Right cardiac atrium (tissue), 5 donors: ENCODE data around the gene STPG4. TPM values are rescaled to one million over a fixed set of nuclear protein-coding genes. Genes with fewer than 3 reads are reported as not detected.
A peak's percentile ranks its signal among the peaks of the same experiment; 100 is the strongest.

Experiments
- ATAC-seq, 2 donors: fragments of 200-7000 bp; cut with Tn5 transposase; one replicate each; pipeline versions ENCODE4 v1.8.0 to v1.9.1; 2020; ENCODE audit warnings: moderate library complexity in 2 of 2, mild to moderate bottlenecking in 1 of 2
- DNase-seq, 3 donors: peaks; one replicate each; pipeline ENCODE4 v3.0.0-alpha.2; 2020
- H3K27ac ChIP-seq: one replicate; pipeline ENCODE4 v1.5.1; 2013; ENCODE audit warnings: mild to moderate bottlenecking, low read length, control low read depth, moderate library complexity
- H3K27me3 ChIP-seq: one replicate; pipeline ENCODE4 v1.6.1; 2013; ENCODE audit not compliant: control insufficient read depth, insufficient read depth
- H3K4me1 ChIP-seq: one replicate; pipeline ENCODE4 v1.6.1; 2013; ENCODE audit warnings: low read length; ENCODE audit not compliant: control insufficient read depth, insufficient read depth
- H3K4me3 ChIP-seq: one replicate; pipeline ENCODE4 v1.5.1; 2013; ENCODE audit warnings: low read length, control low read depth
- H3K9me3 ChIP-seq: one replicate; pipeline ENCODE4 v1.6.1; 2013; ENCODE audit warnings: low read length; ENCODE audit not compliant: control insufficient read depth
- WGBS: extraction: QIAGEN DNeasy Blood & Tissue Kit; methylation state at CpG from one replicate; pipeline ENCODE4 v1.1.7; 2013; 5-methylcytosine and 5-hydroxymethylcytosine counted together
- intact Hi-C, 4 donors: fragments of 100-400 bp; cut with DNase I; formaldehyde crosslinking; loops; one replicate each; pipeline versions ENCODE4 v1.11.0 to v1.14.0; 2022 to 2023
- long read RNA-seq, 4 donors: library from polyadenylated mRNA; unstranded; transcript quantifications; one replicate each; pipeline ENCODE4 v2.0.0, GENCODE V29; 2020 to 2021
- polyA plus RNA-seq: library from polyadenylated mRNA; stranded (reverse); fragments of 200-250 nt; gene quantifications from one replicate; pipeline ENCODE4 v1.2.3, GENCODE V29; 2013
- total RNA-seq, 4 donors: library from RNA; stranded (reverse); fragmentation: NEBNext Ultra II Directional; extraction: Animal tissue kit (Norgen Biotek cat#: 25700); gene quantifications; one replicate each; pipeline ENCODE4 v1.2.1, GENCODE V29; 2021
- donor health status: healthy with polysubstance abuse.
- donor health status: DM: no; HTN: yes; CAD: no.
- donor health status: DM: no; HTN: no; CAD: no.
- donor health status: DM: no; HTN: yes; CAD: no; lungs with severe emphysema.
- donor health status: DM: yes; HTN: yes; CAD: no.

The STPG4 gene
- under 1 TPM in 2 of 4 donors, not detected in 2; 0.20 to 0.29 TPM for total RNA-seq
- not detected for polyA plus RNA-seq
- long read RNA-seq, donor 1, partial matches to known transcripts = 0 of 3 reads
- long read RNA-seq, donor 1, other reads (novel, unspliced or antisense) = 3 of 3 reads
- long read RNA-seq, donor 2 = 0 reads
- long read RNA-seq, donor 3, partial matches to known transcripts = 0 of 1 reads
- long read RNA-seq, donor 3, other reads (novel, unspliced or antisense) = 1 of 1 reads
- long read RNA-seq, donor 4 = 0 reads

- Histone ChIP-seq H3K9me3 (no peaks in the 10 kb centered on the region), H3K4me1 (no peaks in the 10 kb centered on the region), H3K27ac (no peak within 1 kb of the TSS), H3K4me3 (no peak within 1 kb of the TSS), H3K27me3 (no peaks in the 10 kb centered on the region)
- WGBS = 84% methylated on average over 30 of the region's 30 CpGs
- DNase-seq (no peak), ATAC-seq (peak in 1 of 2 donors; percentile 25)
- intact Hi-C loops = no loop called here
These were observed at the start of gene STPG4 for GRCh38 chr2:47155091-47155876. STPG4 (minus strand) TSS chr2:47155308; CDS start chr2:47155251, 57 bp downstream.

- 71% methylated on average over 3 of the region's 3 CpGs for WGBS
- no peak for ATAC-seq
- Histone ChIP-seq H3K9me3 (no peaks in the 10 kb centered on the region), H3K27me3 (no peaks in the 10 kb centered on the region), H3K4me3 (no peak overlapping the region), H3K27ac (no peak overlapping the region), H3K4me1 (peaks cover 2% of the 10 kb centered on the region)
- intact Hi-C loops = no loop called here
- DNase-seq = no peak
These were observed 49.6 kb upstream of the STPG4 start for GRCh38 chr2:47204691-47205090.

- 87% methylated on average over 4 of the region's 4 CpGs for WGBS
- Histone ChIP-seq H3K9me3 (no peaks in the 10 kb centered on the region), H3K27ac (no peak overlapping the region), H3K4me3 (no peak overlapping the region), H3K4me1 (peaks cover 2% of the 10 kb centered on the region), H3K27me3 (no peaks in the 10 kb centered on the region)
- DNase-seq (no peak), ATAC-seq (no peak)
- intact Hi-C loops = no loop called here
These were observed 48.9 kb upstream of the STPG4 start for GRCh38 chr2:47203995-47204394.

- H3K27ac ChIP-seq = no peak overlapping the region
- no peaks in the 10 kb centered on the region for H3K27me3 ChIP-seq
- 84% methylated on average over 2 of the region's 2 CpGs for WGBS
- no peak for DNase-seq
- intact Hi-C loops = no loop called here
- H3K9me3 ChIP-seq = no peaks in the 10 kb centered on the region
- H3K4me1 ChIP-seq = peaks cover 2% of the 10 kb centered on the region
- no peak for ATAC-seq
- H3K4me3 ChIP-seq = no peak overlapping the region
These were observed 46.1 kb upstream of the STPG4 start for GRCh38 chr2:47201224-47201623.

- Histone ChIP-seq H3K4me1 (peaks cover 1% of the 10 kb centered on the region), H3K4me3 (no peak overlapping the region), H3K27me3 (no peaks in the 10 kb centered on the region), H3K27ac (no peak overlapping the region), H3K9me3 (no peaks in the 10 kb centered on the region)
- intact Hi-C loops = no loop called here
- ATAC-seq (no peak), DNase-seq (no peak)
- WGBS = 88% methylated on average over 3 of the region's 3 CpGs
These were observed 43.9 kb upstream of the STPG4 start for GRCh38 chr2:47198985-47199451.

- Histone ChIP-seq H3K27me3 (no peaks in the 10 kb centered on the region), H3K4me1 (peaks cover 6% of the 10 kb centered on the region), H3K9me3 (no peaks in the 10 kb centered on the region), H3K4me3 (no peak overlapping the region), H3K27ac (no peak overlapping the region)
- ATAC-seq (no peak), DNase-seq (no peak)
- WGBS = 95% methylated on average over 1 of the region's 1 CpG
- intact Hi-C loops = no loop called here
These were observed 41.4 kb upstream of the STPG4 start for GRCh38 chr2:47196499-47196898.

GRCh38 chr2:47196046-47196445 lies 40.9 kb upstream of the STPG4 start:
- 96% methylated on average over 2 of the region's 2 CpGs for WGBS
- Histone ChIP-seq H3K27ac (no peak overlapping the region), H3K27me3 (no peaks in the 10 kb centered on the region), H3K9me3 (no peaks in the 10 kb centered on the region), H3K4me1 (peaks cover 8% of the 10 kb centered on the region), H3K4me3 (no peak overlapping the region)
- DNase-seq (no peak), ATAC-seq (no peak)
- intact Hi-C loops = no loop called here

- no peak for DNase-seq
- WGBS = 97% methylated on average over 3 of the region's 3 CpGs
- peak in 1 of 2 donors; percentile 65 for ATAC-seq
- H3K4me1 ChIP-seq = peaks cover 8% of the 10 kb centered on the region
- no peak overlapping the region for H3K4me3 ChIP-seq
- no peak overlapping the region for H3K27ac ChIP-seq
- no peaks in the 10 kb centered on the region for H3K27me3 ChIP-seq
- H3K9me3 ChIP-seq = no peaks in the 10 kb centered on the region
- intact Hi-C loops = no loop called here
These were observed 40.0 kb upstream of the STPG4 start for GRCh38 chr2:47195148-47195547.

GRCh38 chr2:47194410-47194809 lies 39.3 kb upstream of the STPG4 start:
- intact Hi-C loops = no loop called here
- Histone ChIP-seq H3K4me1 (peaks cover 8% of the 10 kb centered on the region), H3K27ac (no peak overlapping the region), H3K4me3 (no peak overlapping the region), H3K27me3 (no peaks in the 10 kb centered on the region), H3K9me3 (no peaks in the 10 kb centered on the region)
- DNase-seq = no peak
- ATAC-seq = no peak

- H3K4me1 ChIP-seq = peaks cover 8% of the 10 kb centered on the region
- no peak overlapping the region for H3K27ac ChIP-seq
- no peaks in the 10 kb centered on the region for H3K27me3 ChIP-seq
- ATAC-seq (no peak), DNase-seq (peak in 1 of 3 donors; percentile 63)
- no peak overlapping the region for H3K4me3 ChIP-seq
- intact Hi-C loops = no loop called here
- 53% methylated on average over 6 of the region's 6 CpGs for WGBS
- H3K9me3 ChIP-seq = no peaks in the 10 kb centered on the region
These were observed 38.5 kb upstream of the STPG4 start for GRCh38 chr2:47193607-47194006.

GRCh38 chr2:47190188-47190881 lies 35.2 kb upstream of the STPG4 start:
- WGBS = 69% methylated on average over 1 of the region's 1 CpG
- H3K9me3 ChIP-seq = no peaks in the 10 kb centered on the region
- no peaks in the 10 kb centered on the region for H3K27me3 ChIP-seq
- DNase-seq (no peak), ATAC-seq (no peak)
- H3K4me3 ChIP-seq = no peak overlapping the region
- intact Hi-C loops = no loop called here
- H3K4me1 ChIP-seq = peaks cover 8% of the 10 kb centered on the region
- H3K27ac ChIP-seq = no peak overlapping the region
